Erythroblast (primary cell): ENCODE measurements around the gene CLEC4G.

Experiments
- GATA1 ChIP-seq: IDR thresholded peaks from 2 replicates; pipeline ENCODE4 v1.6.1; 2011; ENCODE audit warnings: low read depth, mild to moderate bottlenecking, control low read depth, low read length, moderate library complexity
- POLR2A ChIP-seq: IDR thresholded peaks from 2 replicates; pipeline ENCODE4 v1.6.1; 2011; ENCODE audit warnings: mild to moderate bottlenecking, low read length

GRCh38 chr19:7691497-7691896 is 40.4 kb downstream of the CLEC4G start:
- TF ChIP-seq POLR2A (no peak), GATA1 (no peak)
